Measurements from ENCODE around the gene PSMB10. TPM values are rescaled to one million over a fixed set of nuclear protein-coding genes. Genes with fewer than 3 reads are reported as not detected.

The PSMB10 gene
- total RNA-seq, 1 experiment from 2014 or later: 39.5 TPM

DNA sequence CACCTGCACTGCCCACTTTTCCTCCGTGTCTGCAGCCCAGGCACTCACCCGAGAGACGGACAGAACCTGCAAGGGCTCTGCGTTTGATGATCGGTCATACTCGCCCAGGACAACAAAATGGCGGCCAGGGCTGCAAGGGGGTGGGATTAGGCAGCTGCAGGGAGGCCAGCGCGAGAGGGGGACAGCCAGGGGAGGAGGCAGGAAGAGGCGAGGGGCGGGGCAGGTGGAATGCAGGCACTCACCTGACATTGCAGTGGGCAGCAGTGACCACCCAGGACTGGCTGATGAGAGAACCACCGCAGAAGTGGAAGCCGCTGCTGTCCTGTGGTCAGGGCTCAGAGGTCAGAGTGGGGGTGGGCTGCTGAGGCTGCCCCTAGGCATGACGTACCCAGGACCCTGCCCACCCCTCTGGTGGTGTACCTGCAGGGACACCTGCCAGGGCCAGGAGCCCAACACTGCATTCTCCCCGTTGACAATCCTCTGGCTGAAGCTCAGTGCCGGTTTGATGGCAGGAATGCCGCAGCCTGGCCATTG is 5.9 kb downstream of the PSMB10 start:
- no peak for DNase-seq
- no peaks in the 10 kb centered on the region for H3K4me1 ChIP-seq (replicated peaks; ENCODE audit: insufficient read depth)
- no peak overlapping the region for H2AFZ ChIP-seq
- no peaks in the 10 kb centered on the region for H3K9me2 ChIP-seq (ENCODE audit: insufficient read depth)
- intact Hi-C loops (cut with micrococcal nuclease; ENCODE audit: unreplicated experiment): no loop called here
- peaks cover 11% of the 10 kb centered on the region; the same call in 1 of the 2 replicates for H3F3A ChIP-seq (ENCODE audit: insufficient read depth, low read depth)
- TF ChIP-seq, protein P1, sequence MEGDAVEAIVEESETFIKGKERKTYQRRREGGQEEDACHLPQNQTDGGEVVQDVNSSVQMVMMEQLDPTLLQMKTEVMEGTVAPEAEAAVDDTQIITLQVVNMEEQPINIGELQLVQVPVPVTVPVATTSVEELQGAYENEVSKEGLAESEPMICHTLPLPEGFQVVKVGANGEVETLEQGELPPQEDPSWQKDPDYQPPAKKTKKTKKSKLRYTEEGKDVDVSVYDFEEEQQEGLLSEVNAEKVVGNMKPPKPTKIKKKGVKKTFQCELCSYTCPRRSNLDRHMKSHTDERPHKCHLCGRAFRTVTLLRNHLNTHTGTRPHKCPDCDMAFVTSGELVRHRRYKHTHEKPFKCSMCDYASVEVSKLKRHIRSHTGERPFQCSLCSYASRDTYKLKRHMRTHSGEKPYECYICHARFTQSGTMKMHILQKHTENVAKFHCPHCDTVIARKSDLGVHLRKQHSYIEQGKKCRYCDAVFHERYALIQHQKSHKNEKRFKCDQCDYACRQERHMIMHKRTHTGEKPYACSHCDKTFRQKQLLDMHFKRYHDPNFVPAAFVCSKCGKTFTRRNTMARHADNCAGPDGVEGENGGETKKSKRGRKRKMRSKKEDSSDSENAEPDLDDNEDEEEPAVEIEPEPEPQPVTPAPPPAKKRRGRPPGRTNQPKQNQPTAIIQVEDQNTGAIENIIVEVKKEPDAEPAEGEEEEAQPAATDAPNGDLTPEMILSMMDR (conservative IDR thresholded peaks at IDR 0.05): no peak
- no peak for TF ChIP-seq EZH2 (IDR thresholded peaks at IDR 0.05; ENCODE audit: low read depth)
- no peaks in the 10 kb centered on the region for H3K9me3 ChIP-seq (ENCODE audit: insufficient read depth, low read depth)
- no peaks in the 10 kb centered on the region for H3K36me3 ChIP-seq (ENCODE audit: low read depth)
- no peak overlapping the region for H3K27ac ChIP-seq
- H3K4me2 ChIP-seq: no peak overlapping the region
- H4K20me1 ChIP-seq (ENCODE audit: insufficient read depth): peaks cover 20% of the 10 kb centered on the region
- BruUV-seq (replicated peaks): no TSS peak
- ChIA-PET POLR2A (ENCODE audit: unreplicated experiment) (no interaction called here), CTCF (no interaction called here)
- peaks cover under 1% of the 10 kb centered on the region; the same call in 1 of the 2 replicates for H3K79me2 ChIP-seq (ENCODE audit: low read depth)
- no peak overlapping the region for H3K4me3 ChIP-seq
- H3K27me3 ChIP-seq (ENCODE audit: insufficient read depth, low read depth): no peaks in the 10 kb centered on the region

DNA sequence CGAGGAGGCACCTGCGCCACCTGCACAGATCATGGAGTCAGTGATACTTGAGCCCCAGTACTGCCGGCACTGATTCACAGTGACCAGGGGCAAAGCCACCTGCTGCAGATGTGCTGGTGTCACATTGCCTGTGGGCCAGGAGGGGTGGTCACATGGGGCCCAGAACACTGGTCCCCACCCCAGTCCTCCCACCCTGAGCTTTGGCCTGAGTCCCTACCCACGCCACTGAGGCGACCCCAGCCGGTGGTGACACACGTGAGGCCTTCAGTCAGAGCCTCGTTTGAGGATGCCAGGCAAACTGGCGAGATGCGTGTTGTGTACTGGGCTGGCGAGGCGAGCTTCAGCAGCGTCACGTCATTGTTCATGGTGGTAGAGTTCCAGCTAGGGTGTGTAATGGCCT is 6.5 kb downstream of the PSMB10 start:
- Histone ChIP-seq H2AFZ (no peak overlapping the region), H3K36me3 (ENCODE audit: low read depth) (no peaks in the 10 kb centered on the region), H3K27me3 (ENCODE audit: insufficient read depth, low read depth) (no peaks in the 10 kb centered on the region), H3K27ac (no peak overlapping the region), H4K20me1 (ENCODE audit: insufficient read depth) (peaks cover 25% of the 10 kb centered on the region), H3F3A (ENCODE audit: insufficient read depth, low read depth) (peaks cover 11% of the 10 kb centered on the region; the same call in 1 of the 2 replicates), H3K4me1 (replicated peaks; ENCODE audit: insufficient read depth) (no peaks in the 10 kb centered on the region), H3K79me2 (ENCODE audit: low read depth) (no peaks in the 10 kb centered on the region), H3K4me3 (no peak overlapping the region), H3K9me2 (ENCODE audit: insufficient read depth) (no peaks in the 10 kb centered on the region), H3K4me2 (no peak overlapping the region), H3K9me3 (ENCODE audit: insufficient read depth, low read depth) (no peaks in the 10 kb centered on the region)
- TF ChIP-seq, protein P1 (conservative IDR thresholded peaks at IDR 0.05): no peak
- no peak for TF ChIP-seq EZH2 (IDR thresholded peaks at IDR 0.05; ENCODE audit: low read depth)
- intact Hi-C loops (cut with micrococcal nuclease; ENCODE audit: unreplicated experiment): no loop called here
- CTCF ChIA-PET: no interaction called here
- BruUV-seq (replicated peaks): no TSS peak
- DNase-seq: no peak
- POLR2A ChIA-PET (ENCODE audit: unreplicated experiment): no interaction called here

DNA sequence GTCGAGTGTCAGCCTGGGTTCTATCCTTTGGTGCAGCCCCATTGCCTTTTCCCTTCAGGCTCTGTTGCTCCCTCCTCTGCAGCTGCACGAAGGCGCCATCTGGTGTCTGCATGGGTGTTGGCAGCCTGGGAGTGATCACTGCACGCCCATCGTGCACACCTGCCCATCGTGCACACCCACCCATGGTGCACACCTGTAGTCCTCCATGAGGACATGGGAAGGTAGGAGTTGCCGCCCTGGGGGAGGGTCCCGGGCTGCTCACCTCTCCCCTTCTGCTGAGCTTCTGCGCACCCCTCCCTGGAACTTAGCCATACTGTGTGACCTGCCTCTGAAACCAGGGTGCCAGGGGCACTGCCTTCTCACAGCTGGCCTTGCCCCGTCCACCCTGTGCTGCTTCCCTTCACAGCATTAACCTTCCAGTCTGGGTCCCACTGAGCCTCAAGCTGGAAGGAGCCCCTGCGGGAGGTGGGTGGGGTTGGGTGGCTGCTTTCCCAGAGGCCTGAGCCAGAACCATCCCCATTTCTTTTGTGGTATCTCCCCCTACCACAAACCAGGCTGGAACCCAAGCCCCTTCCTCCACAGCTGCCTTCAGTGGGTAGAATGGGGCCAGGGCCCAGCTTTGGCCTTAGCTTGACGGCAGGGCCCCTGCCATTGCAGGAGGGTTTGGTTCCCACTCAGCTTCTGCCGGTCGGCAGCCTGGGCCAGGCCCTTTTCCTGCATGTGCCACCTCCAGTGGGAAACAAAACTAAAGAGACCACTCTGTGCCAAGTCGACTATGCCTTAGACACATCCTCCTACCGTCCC is 7.9 kb downstream of the PSMB10 start:
- Histone ChIP-seq H3K4me1 (replicated peaks; ENCODE audit: insufficient read depth) (no peaks in the 10 kb centered on the region), H3K9me2 (ENCODE audit: insufficient read depth) (no peaks in the 10 kb centered on the region), H3K4me3 (no peak overlapping the region), H3K36me3 (ENCODE audit: low read depth) (no peaks in the 10 kb centered on the region), H3K4me2 (no peak overlapping the region), H3K9me3 (ENCODE audit: insufficient read depth, low read depth) (no peaks in the 10 kb centered on the region), H3K27me3 (ENCODE audit: insufficient read depth, low read depth) (no peaks in the 10 kb centered on the region), H4K20me1 (ENCODE audit: insufficient read depth) (peaks cover 33% of the 10 kb centered on the region), H2AFZ (no peak overlapping the region), H3F3A (ENCODE audit: insufficient read depth, low read depth) (peaks cover 5% of the 10 kb centered on the region; the same call in 1 of the 2 replicates), H3K27ac (no peak overlapping the region), H3K79me2 (ENCODE audit: low read depth) (no peaks in the 10 kb centered on the region)
- intact Hi-C loops (cut with micrococcal nuclease; ENCODE audit: unreplicated experiment): loop anchor here (1.0 to 5.0 kb wide), 4 partner anchors 36 to 407 kb away; partner anchors contain the start of gene PSKH1
- TF ChIP-seq EZH2 (IDR thresholded peaks at IDR 0.05; ENCODE audit: low read depth): no peak
- TF ChIP-seq, protein P1 (conservative IDR thresholded peaks at IDR 0.05): peak; percentile 90
- DNase-seq: peak in 1 of 2 experiments; percentile 64
- BruUV-seq (replicated peaks): no TSS peak
- POLR2A ChIA-PET (ENCODE audit: unreplicated experiment): no interaction called here
- CTCF ChIA-PET: interaction anchor here (0.6 kb wide), 1 partner anchor 103 kb away, joined by 3 read pairs; no protein-coding TSS in a partner anchor

Measured in PC-9 (cell line).